Lower leg skin (tissue), 4 donors: Measurements from ENCODE around the gene EPHB4. TPM values are rescaled to one million over a fixed set of nuclear protein-coding genes. Genes with fewer than 3 reads are reported as not detected.

ENCODE experiments used
- DNase-seq, 2 donors: peaks; one replicate each; pipeline ENCODE4 v3.0.0-alpha.2; 2019; ENCODE audit warnings: low spot score in 2 of 2
- H3K4me3 ChIP-seq: fragments of 200-600 bp; sonication (generic); 2 replicates; pipeline ENCODE4 v1.5.1; 2017; ENCODE audit warnings: mild to moderate bottlenecking, low read depth; ENCODE audit not compliant: poor library complexity, severe bottlenecking
- CTCF ChIP-seq, 3 donors: fragments of 450-650 bp; IDR thresholded peaks; one replicate each; pipeline ENCODE4 v1.5.1; 2016; ENCODE audit warnings: antibody characterized with exemption in 3 of 3, mild to moderate bottlenecking in 3 of 3, moderate library complexity in 2 of 3
- POLR2A ChIP-seq, 2 donors: fragments of 450-650 bp; IDR thresholded peaks; one replicate each; pipeline ENCODE4 v1.6.1; 2016 to 2017; ENCODE audit warnings: antibody characterized with exemption in 2 of 2, mild to moderate bottlenecking in 1 of 2, moderate library complexity in 1 of 2
- WGBS, 2 donors: methylation state at CpG; one replicate each; pipeline ENCODE4 v1.1.5; 2018; 5-methylcytosine and 5-hydroxymethylcytosine counted together
- intact Hi-C: fragments of 100-400 bp; cut with DNase I; formaldehyde crosslinking; loops from one replicate; pipeline ENCODE4 v1.15.0; 2023; ENCODE audit warnings: low total_unique reads
- microRNA-seq, 2 donors: library from miRNA; unstranded; fragments of <30 nt; microRNA quantifications; one replicate each; pipeline ENCODE4, GENCODE V29; 2016; ENCODE audit warnings: borderline replicate concordance in 2 of 2, borderline number of aligned reads in 1 of 2
- total RNA-seq, 4 donors: library from RNA; depleted of rRNA; stranded (reverse); fragments of >200 nt; gene quantifications; one replicate each; pipeline ENCODE4 v1.1.0, GENCODE V29; 2016

The EPHB4 gene
- total RNA-seq, 4 donors from 2014 or later, result 51.1 to 72.2 (median 60.9) TPM

- H3K4me3 ChIP-seq, result no peak overlapping the region
- intact Hi-C loops, result no loop called here
- DNase-seq, result no peak
- TF ChIP-seq CTCF (IDR thresholded peaks at IDR 0.05), result no peak
- TF ChIP-seq POLR2A (IDR thresholded peaks at IDR 0.05), result no peak
- WGBS, 2 donors, result 68 to 78% methylated on average over 19 of the region's 19 CpGs
Measured at GRCh38 chr7:100759357-100760171, 67.8 kb downstream of the EPHB4 start.

GRCh38 chr7:100753750-100754149, 73.6 kb downstream of the EPHB4 start:
- DNase-seq, result no peak
- intact Hi-C loops, result no loop called here
- WGBS, 2 donors, result 67 to 77% methylated on average over 3 of the region's 3 CpGs
- TF ChIP-seq CTCF (IDR thresholded peaks at IDR 0.05), result no peak
- TF ChIP-seq POLR2A (IDR thresholded peaks at IDR 0.05), result no peak
- H3K4me3 ChIP-seq, result no peak overlapping the region

- TF ChIP-seq CTCF (IDR thresholded peaks at IDR 0.05) (no peak), POLR2A (IDR thresholded peaks at IDR 0.05) (no peak)
- WGBS, 2 donors, result 85 to 91% methylated on average over 5 of the region's 5 CpGs
Measured at GRCh38 chr7:100752994-100753393, 74.3 kb downstream of the EPHB4 start.

More at GRCh38 chr7:100752994-100753393, 74.3 kb downstream of the EPHB4 start:
- intact Hi-C loops, result no loop called here
- H3K4me3 ChIP-seq, result no peak overlapping the region
- DNase-seq, result no peak

Small RNA genes within 50 kb of the gene (microRNA-seq; reads per million reads assigned to microRNA genes)
- gene MIR6875, result 0.57 to 1.4 reads per million in 2 donors

Other genes starting within 250 kb of the EPHB4 start
- gene LRCH4, start 241.4 kb downstream of the EPHB4 start, total RNA-seq, result 10 to 100 TPM; 42.0 to 82.2 (median 63.7) TPM
- gene FBXO24, start 241.2 kb downstream of the EPHB4 start, total RNA-seq, result 1 to 10 TPM in 2 of 4 donors, under 1 TPM in 2; 0.15 to 4.3 (median 0.99) TPM
- 10 to 100 TPM in 1 of 4 donors, 1 to 10 TPM in 3; 4.9 to 47.6 (median 7.3) TPM for gene PCOLCE, start 225.2 kb downstream of the EPHB4 start, total RNA-seq
- gene MOSPD3, start 215.0 kb downstream of the EPHB4 start, total RNA-seq, result 10 to 100 TPM; 22.3 to 33.5 (median 26.9) TPM
- 1 to 10 TPM; 1.3 to 3.4 (median 1.6) TPM for gene TFR2, start 186.0 kb downstream of the EPHB4 start, total RNA-seq
- gene ACTL6B, start 171.1 kb downstream of the EPHB4 start, total RNA-seq, result not detected
- gene GNB2, start 153.8 kb downstream of the EPHB4 start, total RNA-seq, result 100 to 1,000 TPM; 309 to 439 (median 353) TPM
- gene GIGYF1, start 133.3 kb downstream of the EPHB4 start, total RNA-seq, result 10 to 100 TPM; 34.9 to 56.6 (median 40.0) TPM
- 10 to 100 TPM; 51.3 to 72.7 (median 70.3) TPM for gene POP7, start 121.4 kb downstream of the EPHB4 start, total RNA-seq
- under 1 TPM in 2 of 4 donors, not detected in 2; 0.17 to 0.25 TPM for gene EPO, start 107.1 kb downstream of the EPHB4 start, total RNA-seq
- under 1 TPM; 0.04 to 0.16 (median 0.06) TPM for gene ZAN, start 93.9 kb downstream of the EPHB4 start, total RNA-seq
- gene SLC12A9, start 25.2 kb upstream of the EPHB4 start, total RNA-seq, result 10 to 100 TPM; 14.0 to 32.9 (median 21.8) TPM
- gene TRIP6, start 39.9 kb upstream of the EPHB4 start, total RNA-seq, result 10 to 100 TPM; 71.8 to 88.7 (median 81.0) TPM
- 100 to 1,000 TPM in 2 of 4 donors, 10 to 100 TPM in 2; 73.3 to 129 (median 107) TPM for gene SRRT, start 47.6 kb upstream of the EPHB4 start, total RNA-seq
- gene UFSP1, start 62.2 kb upstream of the EPHB4 start, total RNA-seq, result 1 to 10 TPM; 3.9 to 6.1 (median 5.2) TPM
- 1 to 10 TPM in 2 of 4 donors, under 1 TPM in 1, not detected in 1; 0.88 to 2.7 (median 1.1) TPM for gene ACHE, start 68.4 kb upstream of the EPHB4 start, total RNA-seq
- gene MUC3A, start 122.0 kb upstream of the EPHB4 start, total RNA-seq, result under 1 TPM in 3 of 4 donors, not detected in 1; 0.03 to 0.67 (median 0.12) TPM
- not detected for gene MUC12, start 142.0 kb upstream of the EPHB4 start, total RNA-seq
- gene MUC17, start 192.6 kb upstream of the EPHB4 start, total RNA-seq, result not detected